ENCODE data around the gene B3GALT4. TPM values are rescaled to one million over a fixed set of nuclear protein-coding genes. Genes with fewer than 3 reads are reported as not detected.

B3GALT4 gene
- total and polyA plus RNA-seq, 2 of the 13 experiments (the other 11 are each of a cell fraction or from before 2014, with no cell fraction given): 0.04 to 0.27 TPM

GRCh38 chr6:33314515-33314942 is 37.6 kb downstream of the B3GALT4 start (continued):
- TF ChIP-seq GABPA (IDR thresholded peaks at IDR 0.05; ENCODE audit: low read depth, low read length) (no peak), GABPA (CRISPR knock-in tag; IDR thresholded peaks at IDR 0.05; ENCODE audit: low read depth) (peak; percentile 42; the same call in 1 of the 2 replicates), STAT6 (CRISPR knock-in tag; IDR thresholded peaks at IDR 0.05; ENCODE audit: borderline replicate concordance) (no peak), RARA (CRISPR knock-in tag; IDR thresholded peaks at IDR 0.05) (peak; percentile 40; the same call in 1 of the 2 replicates), NR2C2 (CRISPR knock-in tag; IDR thresholded peaks at IDR 0.05; ENCODE audit: borderline replicate concordance) (peak; percentile 95), U2AF2 (IDR thresholded peaks at IDR 0.05; ENCODE audit: low read depth, low read length) (no peak), RBAK (CRISPR knock-in tag; IDR thresholded peaks at IDR 0.05) (no peak), E2F1 (CRISPR knock-in tag; IDR thresholded peaks at IDR 0.05) (no peak), FOXP1 (IDR thresholded peaks at IDR 0.05) (no peak), FOXP1 (CRISPR knock-in tag; IDR thresholded peaks at IDR 0.05) (no peak), MIXL1 (CRISPR knock-in tag; IDR thresholded peaks at IDR 0.05) (no peak), RFXAP (CRISPR knock-in tag; IDR thresholded peaks at IDR 0.05; ENCODE audit: borderline replicate concordance) (no peak), GATAD2A (CRISPR knock-in tag; IDR thresholded peaks at IDR 0.05) (no peak), CBX2 (IDR thresholded peaks at IDR 0.05; ENCODE audit: low read depth, low read length) (no peak), CBX2 (CRISPR knock-in tag; IDR thresholded peaks at IDR 0.05; ENCODE audit: low read depth) (no peak), ZFP41 (CRISPR knock-in tag; IDR thresholded peaks at IDR 0.05; ENCODE audit: borderline replicate concordance) (no peak), DMTF1 (CRISPR knock-in tag; IDR thresholded peaks at IDR 0.05) (no peak), SMAD9 (CRISPR knock-in tag; IDR thresholded peaks at IDR 0.05) (no peak), POLR2G (IDR thresholded peaks at IDR 0.05; ENCODE audit: low read depth, low read length) (no peak; the same call in 1 of the 2 replicates), HOXA3 (CRISPR knock-in tag; IDR thresholded peaks at IDR 0.05) (peak; percentile 13; the same call in 1 of the 2 replicates), ZNF446 (CRISPR knock-in tag; IDR thresholded peaks at IDR 0.05) (no peak), ZNF230 (CRISPR knock-in tag; IDR thresholded peaks at IDR 0.05) (no peak), IKZF5 (CRISPR knock-in tag; IDR thresholded peaks at IDR 0.05) (no peak), ZKSCAN5 (CRISPR knock-in tag; IDR thresholded peaks at IDR 0.05) (no peak), SAP130 (CRISPR knock-in tag; IDR thresholded peaks at IDR 0.05; ENCODE audit: low read depth) (peak; percentile 82), ZNF878 (CRISPR knock-in tag; IDR thresholded peaks at IDR 0.05) (no peak)
